ENCODE measurements around the gene DNAJB5.

The DNAJB5 gene

DNA sequence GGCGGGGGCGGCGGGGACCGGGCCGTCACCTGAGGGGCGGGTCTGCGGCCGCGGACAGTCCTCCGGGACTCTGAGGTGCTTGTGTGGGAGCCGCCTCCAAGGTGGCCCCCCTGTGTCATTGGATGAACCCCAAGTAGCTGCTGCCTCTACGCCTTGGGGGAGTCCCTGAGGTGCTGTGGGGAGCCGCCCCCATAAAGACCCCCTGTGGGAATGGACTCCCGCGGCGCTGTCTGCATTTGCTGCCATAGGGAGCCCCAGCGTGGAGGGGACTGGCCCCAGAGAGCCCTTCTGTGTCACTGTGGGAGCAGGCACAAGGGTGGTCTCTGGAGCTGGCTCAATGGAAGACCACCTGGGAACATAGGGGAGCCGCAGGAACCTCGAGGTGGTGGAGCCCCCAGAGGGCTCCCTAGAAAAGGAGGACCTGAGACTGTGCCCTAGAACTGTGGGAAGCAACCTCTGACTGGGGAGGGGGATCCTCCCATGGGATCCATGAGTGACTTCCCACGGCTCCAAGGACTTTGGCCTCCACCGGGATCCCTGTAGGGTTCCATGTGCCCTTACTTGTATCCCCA lies 31.0 kb upstream of the DNAJB5 start:
- no peak overlapping the region for H3K27ac ChIP-seq
- H3K4me3 ChIP-seq = peak overlapping the region; percentile 70
- TF ChIP-seq, protein P1, sequence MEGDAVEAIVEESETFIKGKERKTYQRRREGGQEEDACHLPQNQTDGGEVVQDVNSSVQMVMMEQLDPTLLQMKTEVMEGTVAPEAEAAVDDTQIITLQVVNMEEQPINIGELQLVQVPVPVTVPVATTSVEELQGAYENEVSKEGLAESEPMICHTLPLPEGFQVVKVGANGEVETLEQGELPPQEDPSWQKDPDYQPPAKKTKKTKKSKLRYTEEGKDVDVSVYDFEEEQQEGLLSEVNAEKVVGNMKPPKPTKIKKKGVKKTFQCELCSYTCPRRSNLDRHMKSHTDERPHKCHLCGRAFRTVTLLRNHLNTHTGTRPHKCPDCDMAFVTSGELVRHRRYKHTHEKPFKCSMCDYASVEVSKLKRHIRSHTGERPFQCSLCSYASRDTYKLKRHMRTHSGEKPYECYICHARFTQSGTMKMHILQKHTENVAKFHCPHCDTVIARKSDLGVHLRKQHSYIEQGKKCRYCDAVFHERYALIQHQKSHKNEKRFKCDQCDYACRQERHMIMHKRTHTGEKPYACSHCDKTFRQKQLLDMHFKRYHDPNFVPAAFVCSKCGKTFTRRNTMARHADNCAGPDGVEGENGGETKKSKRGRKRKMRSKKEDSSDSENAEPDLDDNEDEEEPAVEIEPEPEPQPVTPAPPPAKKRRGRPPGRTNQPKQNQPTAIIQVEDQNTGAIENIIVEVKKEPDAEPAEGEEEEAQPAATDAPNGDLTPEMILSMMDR (IDR thresholded peaks at IDR 0.05) = no peak

DNA sequence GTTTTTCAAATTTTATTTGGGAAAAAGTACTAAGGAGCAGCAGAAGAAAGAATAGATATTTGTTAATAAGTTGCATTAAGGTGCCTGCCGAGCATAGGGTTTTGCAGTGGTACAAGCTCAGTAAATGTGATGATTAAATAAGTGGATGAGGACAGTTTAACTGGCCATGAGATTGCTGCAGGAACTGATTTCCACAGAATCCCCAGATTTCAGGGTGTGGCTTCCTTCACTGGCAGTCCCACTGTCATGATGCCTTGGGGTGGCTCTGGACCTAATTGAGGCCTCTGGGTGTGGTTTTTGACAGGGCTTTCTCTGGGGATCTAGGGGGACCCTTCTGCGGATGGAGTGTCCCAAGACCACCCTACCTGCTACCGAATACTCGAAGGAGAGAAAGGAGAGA lies 30.1 kb upstream of the DNAJB5 start:
- Histone ChIP-seq H3K4me3 (no peak overlapping the region), H3K27ac (no peak overlapping the region)
- TF ChIP-seq, protein P1 (IDR thresholded peaks at IDR 0.05) = no peak
- no peak for DNase-seq (ENCODE audit: low spot score)

More for the DNA sequence above, 31.0 kb upstream of the DNAJB5 start:
- DNase-seq (ENCODE audit: low spot score) = no peak

DNA sequence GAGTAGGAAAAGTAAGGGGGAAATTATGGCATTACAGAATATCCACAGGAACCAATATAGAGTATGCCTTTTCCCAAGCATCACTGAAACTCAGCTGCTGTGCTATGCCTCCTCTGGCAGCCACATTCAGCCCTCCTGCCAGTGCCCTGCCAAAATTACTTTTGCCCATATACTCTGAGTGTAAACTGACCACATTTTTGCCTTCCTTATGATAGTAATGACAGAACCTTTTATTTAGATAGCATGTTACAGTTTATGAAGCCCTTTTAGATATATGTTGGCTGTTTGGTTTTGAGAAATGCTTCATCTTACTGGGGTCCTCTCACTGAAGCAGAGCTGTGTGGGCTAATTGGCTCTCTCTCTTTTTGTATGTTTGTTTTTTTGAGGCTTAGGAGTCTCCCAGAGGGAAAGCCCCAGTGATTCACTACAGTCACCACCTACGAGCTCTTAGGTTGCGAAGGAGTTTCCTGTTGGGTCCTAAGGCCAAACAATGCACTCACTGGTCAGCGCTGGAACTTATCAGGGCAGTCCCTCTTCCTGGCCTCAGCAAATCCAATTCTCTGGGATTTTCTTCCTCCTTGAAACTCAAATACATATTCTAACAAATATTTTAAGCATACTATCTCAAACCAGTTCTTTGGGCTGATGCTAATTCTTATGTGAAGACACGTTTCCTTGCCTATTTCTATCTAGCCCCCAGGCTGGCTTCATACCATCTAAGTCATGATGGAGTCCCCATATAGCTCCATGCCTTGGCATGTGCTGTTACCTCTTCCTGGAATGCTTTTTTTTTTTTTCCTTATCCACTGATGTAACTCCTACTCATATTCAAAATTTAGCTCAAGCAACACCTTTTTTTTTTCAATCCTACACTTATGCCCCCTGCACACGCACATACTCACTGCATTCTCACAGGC lies 27.7 kb upstream of the DNAJB5 start:
- TF ChIP-seq, protein P1 (IDR thresholded peaks at IDR 0.05) = no peak
- no peak for DNase-seq (ENCODE audit: low spot score)
- H3K4me3 ChIP-seq = no peak overlapping the region
- no peak overlapping the region for H3K27ac ChIP-seq

DNA sequence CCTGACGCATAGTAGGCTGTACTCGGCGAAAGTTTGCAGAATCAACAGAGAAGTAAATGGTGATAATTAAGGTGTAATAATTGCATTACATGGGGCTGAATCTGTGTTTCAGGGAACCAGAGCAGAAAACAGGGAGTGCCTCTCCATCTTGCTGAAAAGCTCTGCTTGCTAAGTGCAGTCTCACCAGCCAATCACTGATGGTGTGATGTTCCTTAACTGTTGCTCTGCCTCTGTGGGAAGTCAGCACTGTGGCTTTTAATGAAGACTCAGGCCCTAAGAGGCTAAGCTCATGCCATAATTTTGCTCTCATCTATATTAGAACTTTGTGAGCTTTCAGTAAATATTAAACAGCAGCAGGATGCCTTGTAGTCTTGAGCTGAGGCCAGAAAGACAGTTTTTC lies 27.0 kb upstream of the DNAJB5 start:
- no peak overlapping the region for H3K27ac ChIP-seq
- H3K4me3 ChIP-seq = no peak overlapping the region
- DNase-seq (ENCODE audit: low spot score) = no peak
- TF ChIP-seq, protein P1 (IDR thresholded peaks at IDR 0.05) = no peak

DNA sequence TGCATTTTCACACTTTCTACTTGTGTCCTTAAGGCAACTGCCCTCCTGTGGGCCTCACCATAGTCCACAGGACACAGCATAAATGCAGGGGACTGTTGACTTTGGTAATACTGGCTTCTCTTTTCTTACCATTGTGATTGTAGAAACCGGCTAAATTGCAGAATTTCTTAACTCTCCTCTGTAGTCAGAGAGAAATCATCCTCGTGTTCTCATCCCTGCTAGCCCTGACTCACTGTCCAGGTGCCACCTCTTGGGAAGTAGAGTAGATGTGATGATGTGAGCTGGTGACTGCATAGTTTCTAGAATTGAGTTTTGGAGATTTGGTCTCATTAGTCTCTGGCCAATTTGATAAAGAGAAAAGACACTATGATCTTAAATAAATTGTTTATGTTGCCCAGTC lies 26.0 kb upstream of the DNAJB5 start:
- DNase-seq (ENCODE audit: low spot score) = no peak
- H3K4me3 ChIP-seq = no peak overlapping the region
- no peak overlapping the region for H3K27ac ChIP-seq
- TF ChIP-seq, protein P1 (IDR thresholded peaks at IDR 0.05) = no peak

DNA sequence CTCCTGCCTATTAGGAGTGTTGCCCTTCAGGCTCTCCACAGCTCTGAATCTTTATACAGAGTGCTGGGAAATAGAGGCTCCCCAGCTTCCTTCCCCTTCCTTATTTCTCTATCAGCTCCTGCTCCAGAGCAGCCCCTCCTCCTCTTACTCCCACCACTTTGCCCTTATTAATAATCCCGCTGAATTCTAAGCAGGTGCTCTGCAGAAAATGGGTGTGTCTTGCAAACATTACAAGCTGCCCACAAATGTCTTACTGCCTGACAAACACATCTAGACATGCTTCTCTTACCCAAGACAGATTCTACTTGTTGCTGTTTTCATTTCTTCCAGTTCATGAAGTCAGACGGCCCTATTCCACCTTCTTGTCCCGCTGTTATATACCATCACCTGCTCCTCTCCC lies 25.1 kb upstream of the DNAJB5 start:
- no peak for DNase-seq (ENCODE audit: low spot score)
- TF ChIP-seq, protein P1 (IDR thresholded peaks at IDR 0.05) = no peak
- Histone ChIP-seq H3K4me3 (no peak overlapping the region), H3K27ac (no peak overlapping the region)
